Fibroblast of the conjunctiva (primary cell): ENCODE results near the gene PDZD2.

Source experiments
- DNase-seq: peaks from one replicate; pipeline ENCODE4 v3.0.0-alpha.2; 2010; ENCODE audit warnings: low read depth

PDZD2 gene

GRCh38 chr5:31976169-31976568 is 337.2 kb downstream of the PDZD2 start:
- no peak for DNase-seq

DNA sequence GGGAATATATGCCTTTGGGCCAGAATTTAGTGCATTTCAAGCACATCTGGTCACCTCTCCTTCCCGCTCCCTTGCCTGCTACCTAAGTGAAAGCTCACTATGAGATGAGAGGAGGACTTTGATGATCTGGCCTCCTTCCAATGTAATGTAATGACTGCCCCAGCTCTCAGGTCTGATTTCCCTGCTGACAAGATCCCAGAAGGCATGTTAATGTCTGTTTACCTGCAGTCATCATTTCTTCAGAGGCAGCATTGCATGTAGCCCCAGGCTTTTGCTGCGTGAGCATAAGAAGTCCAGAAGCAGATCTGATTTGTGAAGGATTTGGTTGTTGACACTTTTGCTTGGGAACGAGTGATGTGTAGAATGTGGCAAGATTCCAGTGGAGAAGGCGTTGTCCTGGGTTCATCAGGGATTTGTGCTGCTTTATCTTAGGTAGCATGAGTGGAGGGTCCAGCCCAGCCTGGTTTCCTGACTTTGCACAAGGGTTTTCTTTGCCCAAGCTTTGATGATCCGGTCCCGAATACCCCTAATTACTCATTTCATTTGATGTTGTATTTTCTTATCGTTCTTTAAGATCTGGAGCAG is 342.5 kb downstream of the PDZD2 start:
- DNase-seq: no peak

DNA sequence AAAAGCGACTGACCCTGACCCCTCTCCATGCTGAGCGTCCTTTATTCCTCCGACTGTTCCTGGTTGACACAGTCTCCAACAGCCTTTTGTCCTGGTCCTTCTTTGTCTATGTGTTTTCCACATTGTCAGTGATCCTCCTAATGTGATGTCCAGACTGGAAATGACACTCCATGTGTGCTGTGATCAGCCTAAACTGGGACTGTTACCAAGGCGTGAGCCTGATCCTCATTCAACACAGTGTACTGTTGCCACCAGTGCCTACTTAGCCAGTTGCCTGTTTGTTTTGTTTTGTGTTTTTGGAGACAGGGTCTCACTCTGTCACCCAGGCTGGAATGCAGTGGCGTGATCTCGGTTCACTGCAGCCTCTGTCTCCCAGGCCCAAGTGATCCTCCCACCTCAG is 343.1 kb downstream of the PDZD2 start:
- DNase-seq: no peak

DNA sequence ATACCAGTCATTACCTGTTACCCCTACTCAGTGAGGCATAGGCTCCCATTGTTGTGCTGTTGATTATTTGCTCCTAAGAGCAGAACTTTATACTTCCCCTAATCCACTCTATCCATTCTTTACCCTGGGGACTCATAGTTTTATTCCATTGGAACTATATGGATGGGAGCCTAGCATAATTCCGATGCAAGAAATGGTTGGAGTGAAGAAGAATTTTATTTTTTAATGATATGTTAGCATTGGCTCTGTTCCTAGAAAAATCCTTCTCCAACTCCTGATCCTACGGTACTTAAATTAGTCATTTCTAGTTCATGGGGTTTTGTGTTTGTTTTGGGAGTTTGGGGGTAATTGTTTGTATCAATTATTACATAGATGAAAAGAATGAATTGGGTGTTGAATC is 343.7 kb downstream of the PDZD2 start:
- DNase-seq: no peak

- no peak for DNase-seq
These were observed 344.9 kb downstream of the PDZD2 start for GRCh38 chr5:31983851-31984250.

DNA sequence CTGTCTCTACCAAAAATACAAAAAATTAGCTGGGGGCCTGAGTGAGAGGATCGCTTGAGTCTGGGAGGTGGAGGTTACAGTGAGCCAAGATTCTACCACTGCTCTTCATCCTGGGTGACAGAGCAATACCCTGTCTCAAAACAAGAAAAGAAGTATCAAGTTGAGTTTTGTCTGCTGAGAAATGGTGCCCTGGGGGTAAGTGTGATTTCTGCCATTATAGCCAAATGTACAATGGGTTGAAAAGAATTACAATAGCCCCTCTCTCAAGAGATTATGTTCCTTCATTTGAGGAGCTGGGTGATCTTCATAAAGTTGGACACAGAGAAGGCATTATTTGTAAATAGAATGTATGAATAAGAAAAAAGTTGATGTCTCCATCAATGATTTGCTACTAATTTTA is 345.8 kb downstream of the PDZD2 start:
- DNase-seq: no peak

DNA sequence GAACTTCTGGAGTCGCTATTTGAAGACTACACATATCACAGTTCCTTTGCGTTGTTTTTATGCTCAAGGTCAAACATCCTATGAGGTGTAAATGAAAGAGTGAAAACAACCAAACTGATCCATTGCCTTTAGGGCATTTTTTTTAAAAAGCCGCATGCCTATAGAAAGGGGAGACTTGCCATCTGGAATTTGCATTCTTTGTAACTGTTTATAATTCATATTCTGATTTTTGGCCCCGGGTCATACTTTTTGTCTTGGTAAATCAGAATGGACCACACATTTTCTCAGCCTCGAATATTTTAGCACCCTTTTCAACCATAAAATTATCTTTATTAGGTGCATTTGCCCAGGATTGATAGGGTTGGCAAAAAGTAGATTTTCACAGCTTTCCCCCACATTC is 347.2 kb downstream of the PDZD2 start:
- DNase-seq: no peak

- peak; percentile 82 for DNase-seq
These were observed 349.2 kb downstream of the PDZD2 start for GRCh38 chr5:31987985-31988710.

GRCh38 chr5:31990081-31990650 is 351.2 kb downstream of the PDZD2 start:
- DNase-seq: peak; percentile 8

- no peak for DNase-seq
These were observed 351.8 kb downstream of the PDZD2 start for GRCh38 chr5:31990701-31991110.

- no peak for DNase-seq
These were observed 353.4 kb downstream of the PDZD2 start for GRCh38 chr5:31992377-31992776.

DNA sequence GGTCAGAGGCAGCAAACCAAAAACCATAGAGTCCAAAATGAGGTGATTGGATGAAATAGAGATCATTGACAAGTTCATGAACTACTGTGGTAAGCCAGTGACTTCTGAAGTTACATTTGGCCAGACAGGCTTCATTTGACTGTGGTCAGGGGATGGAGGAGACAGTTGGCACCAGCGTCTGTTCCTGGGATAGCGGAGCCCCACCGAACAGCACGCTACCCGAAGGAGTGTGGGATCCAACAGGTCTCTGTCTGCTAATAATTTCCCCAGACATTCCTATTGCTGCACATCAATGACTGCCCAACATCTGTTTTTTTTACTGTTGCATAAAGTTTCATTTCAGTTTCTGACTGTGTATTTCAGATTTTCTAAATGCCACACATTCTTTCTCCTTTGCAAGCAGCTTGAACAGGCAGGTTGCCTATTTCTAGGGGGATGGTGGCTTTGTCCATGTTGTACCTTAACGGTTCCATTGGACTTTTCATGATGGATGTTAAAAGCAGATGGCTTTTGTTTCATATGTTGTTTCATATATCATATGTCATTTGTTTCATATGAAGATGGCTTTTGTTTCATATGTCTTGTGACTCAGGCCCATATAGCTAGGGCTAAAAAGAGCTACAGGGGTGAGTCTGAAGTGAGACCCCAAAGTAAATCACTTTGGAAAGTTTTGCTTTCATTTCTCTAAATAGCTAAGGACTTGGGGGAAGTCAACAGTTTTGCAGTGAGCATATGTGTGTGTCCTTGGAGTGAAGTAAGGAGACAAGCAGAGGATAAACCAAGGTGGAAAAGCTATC is 354.4 kb downstream of the PDZD2 start:
- DNase-seq: peak; percentile 30

- no peak for DNase-seq
These were observed 356.1 kb downstream of the PDZD2 start for GRCh38 chr5:31995006-31995405.

DNA sequence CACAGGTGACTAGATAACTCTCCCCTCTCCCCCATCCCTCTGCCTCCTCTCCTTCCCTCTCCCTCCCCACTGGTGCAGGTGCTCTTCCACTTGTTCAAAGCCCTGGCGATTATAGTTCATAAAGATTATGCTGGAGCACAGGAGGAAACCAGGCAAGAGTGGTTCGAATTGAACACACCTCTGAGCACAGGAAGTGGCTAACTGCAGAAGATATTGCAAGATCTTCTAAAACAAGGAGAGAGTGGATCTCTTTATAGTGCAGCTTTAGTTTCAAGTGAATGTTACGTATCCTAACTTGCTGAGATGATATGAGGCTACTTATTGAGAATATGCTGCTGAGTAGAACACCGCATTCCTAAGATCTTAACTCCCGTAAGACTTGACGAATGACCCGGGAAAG is 356.8 kb downstream of the PDZD2 start:
- no peak for DNase-seq

DNA sequence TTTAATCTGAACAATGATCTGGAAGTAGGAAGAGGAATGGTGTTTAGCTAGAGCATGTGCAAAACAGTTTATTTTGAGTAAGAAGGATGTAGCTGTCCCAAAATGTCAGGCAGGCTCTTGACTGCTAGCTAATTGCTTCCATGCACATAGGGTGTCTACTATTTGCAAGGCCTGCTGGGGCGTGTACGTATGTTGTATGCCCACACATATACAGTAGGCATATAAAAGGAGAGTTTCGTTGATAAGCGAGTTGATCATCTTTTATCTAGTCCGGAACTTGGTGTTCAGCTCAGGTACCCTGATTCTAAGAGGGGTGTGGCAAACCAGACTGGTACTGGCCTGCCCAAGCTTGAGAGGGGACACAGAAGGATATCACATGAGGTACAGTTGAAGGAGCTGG is 358.0 kb downstream of the PDZD2 start:
- DNase-seq: no peak

DNA sequence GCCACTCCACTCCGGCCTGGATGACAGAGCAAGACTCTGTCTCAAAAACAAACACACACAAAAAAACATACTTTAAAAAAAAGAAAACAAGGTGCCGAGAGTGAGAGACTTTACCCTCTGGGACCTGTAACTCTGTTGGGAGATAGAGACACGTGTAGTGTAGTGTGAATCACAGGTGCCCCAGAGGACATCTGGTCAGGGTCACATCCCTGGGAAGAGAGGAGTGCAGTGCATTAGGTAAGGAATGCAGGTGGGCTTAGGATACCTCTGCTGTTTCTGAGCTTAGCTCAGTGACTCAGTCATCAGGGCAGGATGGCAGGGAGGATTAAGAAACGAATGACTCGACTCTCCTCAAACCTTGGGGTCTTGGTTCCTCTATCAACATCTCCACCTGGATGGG is 360.5 kb downstream of the PDZD2 start:
- no peak for DNase-seq

DNA sequence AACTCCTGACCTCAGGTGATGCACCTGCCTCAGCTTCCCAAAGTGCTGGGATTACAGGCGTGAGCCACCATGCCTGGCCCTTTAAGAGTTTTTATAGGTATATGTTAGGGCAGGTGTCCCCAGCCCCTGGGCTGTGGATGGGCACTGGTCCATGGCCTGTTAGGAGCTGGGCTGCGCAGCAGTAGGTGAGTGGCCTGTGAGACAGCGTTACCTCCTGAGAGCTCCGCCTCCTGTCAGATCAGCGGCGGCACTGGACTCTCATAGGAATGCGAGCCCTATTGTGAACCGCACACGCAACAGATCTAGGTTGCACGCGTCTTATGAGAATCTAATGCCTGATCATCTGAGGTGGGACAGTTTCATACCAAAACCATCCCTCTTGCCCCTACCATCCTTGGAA is 361.8 kb downstream of the PDZD2 start:
- DNase-seq: no peak

DNA sequence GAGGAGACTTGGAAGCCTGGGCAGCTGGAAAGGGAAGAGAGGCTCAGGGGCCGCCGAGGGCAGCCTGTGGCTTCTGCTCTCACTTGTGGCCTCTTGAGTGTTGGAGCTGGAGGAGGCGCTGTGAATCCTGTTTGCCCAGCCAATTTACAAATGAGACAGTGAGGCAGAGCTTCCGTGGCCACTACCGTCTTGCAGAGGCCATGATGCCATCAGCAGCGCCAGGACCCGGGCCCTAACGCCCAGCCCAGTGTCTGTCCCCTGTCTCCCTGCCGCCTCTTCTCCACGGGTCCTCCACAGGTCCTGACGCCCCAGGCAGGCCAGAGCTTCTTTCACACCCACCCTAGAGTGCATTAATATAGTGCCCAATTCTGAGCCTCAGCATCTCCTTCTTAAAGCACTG is 362.4 kb downstream of the PDZD2 start:
- no peak for DNase-seq

GRCh38 chr5:32001707-32002106 is 362.8 kb downstream of the PDZD2 start:
- no peak for DNase-seq

- no peak for DNase-seq
These were observed 363.8 kb downstream of the PDZD2 start for GRCh38 chr5:32002755-32003154.

DNA sequence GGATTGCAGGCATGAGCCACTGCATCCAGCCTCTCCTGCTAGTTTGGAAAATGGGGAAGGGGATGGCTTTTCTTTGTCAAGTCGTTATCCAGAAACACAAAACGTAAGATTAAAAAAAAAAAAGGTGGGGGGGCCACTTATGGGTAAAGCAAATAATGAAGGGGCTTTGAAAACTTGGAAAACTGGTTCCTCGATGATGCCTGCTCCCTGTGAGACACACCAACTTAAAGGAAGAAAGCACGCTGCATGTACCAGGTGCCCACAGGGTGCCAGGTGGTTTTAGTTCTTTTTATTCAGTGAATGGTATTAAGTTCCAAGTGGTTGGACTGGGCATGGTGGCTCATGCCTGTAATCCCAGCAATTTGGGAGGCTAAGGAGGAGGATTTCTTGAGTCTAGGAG is 365.1 kb downstream of the PDZD2 start:
- DNase-seq: no peak

DNA sequence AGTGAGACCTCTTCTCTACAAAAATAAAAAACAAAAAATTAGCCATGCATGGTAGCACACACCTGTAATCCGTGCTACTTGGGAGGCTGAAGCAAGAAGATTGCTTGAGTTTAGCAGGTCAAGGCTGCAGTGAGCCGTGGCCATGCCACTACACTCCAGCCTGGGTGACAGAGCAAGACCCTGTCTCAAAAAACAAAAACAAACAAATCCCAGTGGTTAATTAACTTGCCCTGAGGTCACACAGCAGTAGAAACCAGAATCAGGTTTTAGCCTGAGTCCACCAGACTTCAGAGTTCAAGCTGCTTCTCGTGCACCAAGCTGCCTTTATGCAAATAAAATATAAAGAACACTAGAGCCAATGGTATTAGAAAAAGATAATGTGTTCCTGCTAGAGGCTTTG is 365.5 kb downstream of the PDZD2 start:
- DNase-seq: no peak

DNA sequence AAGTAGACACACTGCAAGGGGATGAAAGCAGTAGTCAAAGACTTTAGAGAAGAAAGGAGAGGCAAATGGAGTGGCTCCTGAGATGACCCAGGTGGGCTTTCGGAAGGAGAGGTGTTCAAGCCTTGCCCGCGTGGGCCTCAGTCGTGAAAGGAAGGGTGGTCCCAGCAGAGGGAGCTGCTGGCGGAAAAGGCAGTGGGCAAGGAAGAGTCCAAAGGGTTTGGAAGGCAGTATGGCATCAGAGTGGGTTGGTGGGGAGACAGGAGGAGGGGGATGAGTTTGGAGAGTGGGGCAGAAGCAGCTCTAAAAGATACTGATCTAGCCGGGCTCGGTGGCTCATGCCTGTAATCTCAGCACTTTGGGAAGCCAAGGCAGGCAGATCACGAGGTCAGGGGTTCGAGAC is 369.8 kb downstream of the PDZD2 start:
- DNase-seq: no peak
